Glutamatergic neuron (in vitro differentiated cells): ENCODE results near the gene ZNF423. TPM values are rescaled to one million over a fixed set of nuclear protein-coding genes. Genes with fewer than 3 reads are reported as not detected.

Experiments
- DNase-seq: peaks from one replicate; pipeline ENCODE4 v3.0.0; 2022
- H3K27ac Mint-ChIP-seq: one replicate; pipeline ENCODE4 v1.8.0; 2020; ENCODE audit warnings: mild to moderate bottlenecking, mixed read lengths, inconsistent platforms; ENCODE audit not compliant: unreplicated experiment
- H3K27me3 Mint-ChIP-seq: one replicate; pipeline ENCODE4 v1.8.0; 2020; ENCODE audit warnings: mild to moderate bottlenecking, moderate library complexity, mixed read lengths, inconsistent platforms; ENCODE audit not compliant: unreplicated experiment
- H3K36me3 Mint-ChIP-seq: one replicate; pipeline ENCODE4 v1.8.0; 2020; ENCODE audit warnings: mild to moderate bottlenecking, mixed read lengths, inconsistent platforms; ENCODE audit not compliant: unreplicated experiment
- H3K4me1 Mint-ChIP-seq: one replicate; pipeline ENCODE4 v1.8.0; 2020; ENCODE audit warnings: mild to moderate bottlenecking, low read depth, mixed read lengths, inconsistent platforms; ENCODE audit not compliant: unreplicated experiment
- H3K4me3 Mint-ChIP-seq: one replicate; pipeline ENCODE4 v1.8.0; 2020; ENCODE audit warnings: mild to moderate bottlenecking, mixed read lengths, inconsistent platforms; ENCODE audit not compliant: unreplicated experiment
- H3K9me3 Mint-ChIP-seq: one replicate; pipeline ENCODE4 v1.8.0; 2020; ENCODE audit warnings: mild to moderate bottlenecking, moderate library complexity, mixed read lengths, inconsistent platforms; ENCODE audit not compliant: unreplicated experiment
- total RNA-seq: library from RNA; stranded (reverse); fragmentation: NEBNext Ultra II Directional; extraction: Animal tissue kit (Norgen Biotek cat#: 25700); gene quantifications from one replicate; pipeline ENCODE4 v1.2.1, GENCODE V29; 2021; ENCODE audit not compliant: unreplicated experiment
- TF ChIP-seq, protein P1 (sequence below): fragments of 200-600 bp; sonication (generic); IDR thresholded peaks from one replicate; pipeline ENCODE4 v1.5.0; 2021; ENCODE audit not compliant: partially characterized antibody, unreplicated experiment

Gene ZNF423
- total RNA-seq, 1 donor from 2014 or later, result 149 TPM

DNA sequence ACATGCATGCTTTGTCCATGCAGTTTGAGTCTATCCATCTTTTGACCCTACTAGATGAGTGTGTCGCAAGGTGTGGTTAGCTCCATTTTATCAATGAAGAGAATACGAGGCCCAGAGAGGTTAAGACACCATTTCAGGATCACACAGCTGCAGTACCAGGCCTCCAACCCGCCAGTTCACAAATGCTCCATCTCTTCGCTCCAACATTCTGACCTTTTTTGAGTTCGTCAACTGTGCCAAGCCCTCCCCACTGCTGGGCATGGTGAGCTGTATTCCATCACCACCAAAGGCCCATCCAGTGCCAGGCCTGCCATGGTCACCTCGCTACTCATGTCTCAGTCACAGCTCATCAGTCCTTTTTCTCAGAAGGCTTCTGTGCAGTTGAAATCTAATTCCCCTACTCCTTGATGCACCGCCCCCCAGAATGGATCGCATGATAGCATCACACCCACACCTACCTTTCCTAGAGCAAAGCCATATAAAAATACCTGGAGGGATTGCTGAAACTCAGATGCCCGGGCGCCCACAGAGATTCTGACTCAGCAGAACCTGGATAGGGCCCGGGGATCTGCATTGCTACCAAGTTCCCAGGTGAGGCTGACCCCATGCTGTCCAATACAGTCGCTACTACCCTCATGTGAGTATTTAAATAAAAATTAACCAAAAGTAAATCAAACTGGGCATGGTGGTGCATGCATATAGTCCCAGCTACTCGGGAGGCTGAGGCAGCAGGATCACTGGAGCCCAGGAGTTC lies 38.0 kb downstream of the ZNF423 start:
- H3K4me3 Mint-ChIP-seq, result no peak overlapping the region
- no peaks in the 10 kb centered on the region for H3K36me3 Mint-ChIP-seq
- H3K27ac Mint-ChIP-seq, result no peak overlapping the region
- peaks cover 41% of the 10 kb centered on the region for H3K4me1 Mint-ChIP-seq
- TF ChIP-seq, protein P1, sequence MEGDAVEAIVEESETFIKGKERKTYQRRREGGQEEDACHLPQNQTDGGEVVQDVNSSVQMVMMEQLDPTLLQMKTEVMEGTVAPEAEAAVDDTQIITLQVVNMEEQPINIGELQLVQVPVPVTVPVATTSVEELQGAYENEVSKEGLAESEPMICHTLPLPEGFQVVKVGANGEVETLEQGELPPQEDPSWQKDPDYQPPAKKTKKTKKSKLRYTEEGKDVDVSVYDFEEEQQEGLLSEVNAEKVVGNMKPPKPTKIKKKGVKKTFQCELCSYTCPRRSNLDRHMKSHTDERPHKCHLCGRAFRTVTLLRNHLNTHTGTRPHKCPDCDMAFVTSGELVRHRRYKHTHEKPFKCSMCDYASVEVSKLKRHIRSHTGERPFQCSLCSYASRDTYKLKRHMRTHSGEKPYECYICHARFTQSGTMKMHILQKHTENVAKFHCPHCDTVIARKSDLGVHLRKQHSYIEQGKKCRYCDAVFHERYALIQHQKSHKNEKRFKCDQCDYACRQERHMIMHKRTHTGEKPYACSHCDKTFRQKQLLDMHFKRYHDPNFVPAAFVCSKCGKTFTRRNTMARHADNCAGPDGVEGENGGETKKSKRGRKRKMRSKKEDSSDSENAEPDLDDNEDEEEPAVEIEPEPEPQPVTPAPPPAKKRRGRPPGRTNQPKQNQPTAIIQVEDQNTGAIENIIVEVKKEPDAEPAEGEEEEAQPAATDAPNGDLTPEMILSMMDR, result no peak
- peaks cover 6% of the 10 kb centered on the region for H3K9me3 Mint-ChIP-seq
- peaks cover 6% of the 10 kb centered on the region for H3K27me3 Mint-ChIP-seq
- no peak for DNase-seq

DNA sequence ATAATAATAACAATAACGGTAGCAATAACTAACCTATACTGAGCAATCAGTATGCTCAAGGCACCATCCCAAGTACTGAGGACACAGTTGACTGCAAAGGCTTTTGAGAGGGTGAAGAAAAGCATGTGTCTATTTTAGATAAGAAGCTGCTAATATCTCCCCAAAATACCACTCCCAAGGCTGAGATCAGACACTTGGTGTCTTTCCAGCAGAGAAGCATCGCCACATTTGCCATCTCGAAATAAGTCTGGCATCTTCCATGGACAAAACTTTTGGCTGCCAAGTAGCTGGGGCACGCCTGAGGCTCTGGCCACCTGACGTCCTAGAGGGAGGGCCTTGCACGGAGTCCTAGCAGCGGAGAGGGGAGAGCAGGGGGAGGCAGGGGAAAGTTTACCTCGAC lies 39.0 kb downstream of the ZNF423 start:
- peak overlapping the region; percentile 43 for H3K27ac Mint-ChIP-seq
- no peak overlapping the region for H3K4me3 Mint-ChIP-seq
- H3K27me3 Mint-ChIP-seq, result peaks cover 8% of the 10 kb centered on the region
- H3K36me3 Mint-ChIP-seq, result no peaks in the 10 kb centered on the region
- no peak for DNase-seq
- H3K9me3 Mint-ChIP-seq, result peaks cover 6% of the 10 kb centered on the region
- TF ChIP-seq, protein P1, result no peak
- peaks cover 37% of the 10 kb centered on the region for H3K4me1 Mint-ChIP-seq

DNA sequence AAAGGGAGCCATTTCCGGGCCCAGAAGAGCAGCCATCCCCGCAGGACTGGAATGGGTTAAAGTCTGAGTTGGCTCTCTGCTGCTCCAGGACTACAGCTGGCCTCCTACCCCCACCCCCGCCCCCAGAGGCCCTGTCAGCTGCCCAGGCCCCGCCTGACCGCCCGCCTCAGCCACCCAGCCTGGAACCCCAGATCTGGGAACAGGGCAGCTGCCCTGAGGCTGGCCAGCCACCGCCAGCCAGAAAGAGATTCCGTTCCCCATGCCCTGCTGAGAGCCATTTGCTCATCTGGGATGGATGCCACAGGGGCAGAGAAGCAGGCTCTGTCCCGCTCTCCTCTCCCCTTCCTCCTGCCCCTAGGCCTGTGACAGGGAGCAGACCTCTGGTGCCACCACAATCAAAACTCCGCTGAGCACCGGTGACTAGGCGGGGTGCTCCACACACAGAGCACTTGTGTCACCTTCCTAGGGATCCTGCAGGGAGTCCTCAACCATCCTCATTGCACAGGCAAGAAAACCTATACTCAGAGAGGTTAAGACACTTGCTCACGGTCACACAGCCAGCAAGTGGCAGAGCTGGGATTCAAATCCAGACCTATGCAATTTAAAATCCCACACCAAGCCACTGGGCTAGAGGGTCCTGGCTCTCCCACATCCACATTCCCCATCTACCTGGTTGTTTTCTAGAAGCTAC lies 44.1 kb downstream of the ZNF423 start:
- no peak overlapping the region for H3K4me3 Mint-ChIP-seq
- peak; percentile 70 for DNase-seq
- peaks cover 36% of the 10 kb centered on the region for H3K4me1 Mint-ChIP-seq
- peaks cover 17% of the 10 kb centered on the region for H3K27me3 Mint-ChIP-seq
- TF ChIP-seq, protein P1, result no peak
- H3K36me3 Mint-ChIP-seq, result no peaks in the 10 kb centered on the region
- H3K9me3 Mint-ChIP-seq, result peaks cover 14% of the 10 kb centered on the region
- peak overlapping the region; percentile 68 for H3K27ac Mint-ChIP-seq

DNA sequence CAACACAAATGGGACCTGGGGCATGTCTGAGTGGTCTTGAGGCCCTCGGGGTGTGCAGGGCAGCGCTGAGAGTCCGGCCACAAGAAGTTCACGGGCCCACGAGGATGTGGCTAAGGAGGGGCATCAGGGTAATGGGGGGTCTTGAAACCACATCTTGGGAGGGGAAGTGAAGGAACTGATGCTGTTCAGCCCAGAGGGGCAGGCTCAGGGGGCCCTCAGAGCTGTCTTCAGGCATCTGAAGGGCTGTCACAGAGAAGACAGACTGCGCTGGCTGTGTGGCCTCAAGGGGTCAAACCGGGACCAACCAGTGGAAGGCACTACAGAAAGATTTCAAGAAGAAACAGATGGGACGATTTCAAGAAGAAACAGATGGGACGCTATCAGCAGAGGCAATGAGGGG lies 45.1 kb downstream of the ZNF423 start:
- Mint-ChIP-seq H3K4me1 (peaks cover 36% of the 10 kb centered on the region), H3K36me3 (no peaks in the 10 kb centered on the region), H3K4me3 (peak overlapping the region; percentile 69), H3K27me3 (peaks cover 19% of the 10 kb centered on the region), H3K9me3 (peaks cover 14% of the 10 kb centered on the region), H3K27ac (peak overlapping the region; percentile 92)
- peak; percentile 53 for DNase-seq
- TF ChIP-seq, protein P1, result no peak

DNA sequence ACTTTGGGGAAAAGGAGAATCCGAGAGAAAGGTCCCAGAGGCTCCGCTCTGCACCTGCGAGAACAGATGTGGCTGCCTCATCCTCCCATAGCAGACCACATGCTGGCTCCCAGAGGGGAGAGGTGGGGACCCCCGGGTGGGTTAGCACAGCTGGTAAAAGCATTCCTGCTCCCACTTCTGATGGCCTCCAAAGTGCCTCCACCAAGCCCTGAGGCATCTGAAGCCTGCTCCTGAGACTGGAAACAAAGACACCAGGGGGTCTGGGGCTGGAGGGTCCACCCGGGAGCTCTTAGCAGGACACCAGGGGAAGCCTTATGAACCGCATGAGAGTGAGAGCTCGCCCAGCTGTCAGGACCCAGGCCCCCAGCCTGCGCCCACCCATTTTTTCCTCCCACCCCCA lies 46.4 kb downstream of the ZNF423 start:
- Mint-ChIP-seq H3K27ac (peak overlapping the region; percentile 22), H3K36me3 (no peaks in the 10 kb centered on the region), H3K9me3 (peaks cover 14% of the 10 kb centered on the region), H3K27me3 (peaks cover 22% of the 10 kb centered on the region), H3K4me3 (no peak overlapping the region), H3K4me1 (peaks cover 37% of the 10 kb centered on the region)
- TF ChIP-seq, protein P1, result no peak
- no peak for DNase-seq
